ENCODE measurements around the gene CRISPLD2.

- TF ChIP-seq CTCF (IDR thresholded peaks at IDR 0.05; ENCODE audit: low read length): no peak
- TF ChIP-seq EZH2 (optimal IDR thresholded peaks at IDR 0.05; ENCODE audit: low read depth, low read length): no peak
- no peak for TF ChIP-seq EZH2phosphoT487 (IDR thresholded peaks at IDR 0.05; ENCODE audit: low read length)
Measured at GRCh38 chr16:84774810-84775209, 45.0 kb upstream of the CRISPLD2 start.
